Measurements from ENCODE around the gene CD79B.
"Not testable (repeated sequence)": the region's sequence is repeated elsewhere in the genome, so short reads cannot be mapped to it uniquely, and the experiment has no call there.

CD79B gene

DNA sequence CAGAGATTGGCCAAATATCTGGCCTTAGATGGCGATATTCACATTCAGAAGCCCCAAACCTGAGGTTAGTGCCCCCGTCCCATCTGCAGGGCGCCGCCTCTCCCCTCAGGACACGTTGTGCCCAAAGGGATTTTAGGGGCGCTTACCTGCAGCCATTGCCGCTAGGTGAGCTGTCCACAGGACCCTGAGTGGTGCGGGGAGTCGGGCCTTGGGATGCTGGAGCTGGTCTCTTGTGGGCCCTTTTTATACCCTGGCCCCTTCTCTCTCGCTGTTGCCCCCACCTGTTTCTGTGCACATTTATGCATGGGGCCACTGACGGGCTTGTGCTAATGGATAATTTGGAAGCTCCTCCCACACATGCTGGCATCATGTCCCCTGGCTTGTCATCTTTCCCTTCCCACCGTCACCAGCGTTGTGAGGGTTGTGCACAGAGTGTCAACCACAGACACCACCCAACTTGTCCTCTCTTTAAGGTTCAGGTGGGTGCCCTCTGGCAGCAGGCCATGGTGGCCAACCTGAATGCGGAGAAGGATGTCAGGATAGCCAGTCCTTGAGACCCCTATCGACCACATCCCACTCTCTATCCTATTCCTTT lies 21.0 kb downstream of the CD79B start, which contains the start of gene CSHL1:
Gene CSHL1 (minus strand): TSS at position 218 of the 595 bp plus-strand sequence. CDS start 62 bp downstream, at position 156.
- DNase-seq (ENCODE audit: low read depth in 2 of 2), result no peak

- DNase-seq (ENCODE audit: low read depth in 2 of 2), result no peak
Measured at GRCh38 chr17:63910096-63910495, 22.0 kb downstream of the CD79B start.

GRCh38 chr17:63909586-63909985 lies 22.5 kb downstream of the CD79B start:
- not testable (repeated sequence) for DNase-seq (ENCODE audit: low read depth in 2 of 2)

DNA sequence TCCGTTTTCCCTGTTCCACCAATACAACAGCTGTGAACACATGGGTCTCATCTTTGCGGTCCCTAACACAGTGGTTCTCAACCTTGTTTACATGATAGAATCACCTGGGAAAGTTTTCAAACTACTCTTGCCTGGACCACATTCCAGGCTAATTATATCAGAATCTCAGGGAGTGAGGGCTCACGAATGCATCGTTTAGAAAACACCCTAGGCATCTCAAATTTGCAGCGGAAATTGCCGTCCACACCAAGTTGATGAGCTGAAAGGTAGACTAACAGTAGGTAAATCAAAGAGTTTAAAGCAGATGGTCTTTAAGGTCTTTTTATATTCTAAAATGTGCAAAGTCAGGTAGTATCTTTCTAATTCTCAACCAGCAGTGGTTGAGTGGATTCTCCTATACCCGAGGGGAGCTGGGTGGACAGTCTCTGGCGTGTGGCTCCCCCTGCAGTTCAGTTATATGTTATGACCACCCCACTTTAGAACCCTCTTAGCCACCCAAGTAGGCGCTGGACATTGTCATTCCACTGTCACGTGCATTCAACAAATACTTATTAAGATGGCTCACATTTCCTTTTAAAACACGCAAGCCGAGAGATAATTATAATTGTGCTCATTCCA lies 24.9 kb downstream of the CD79B start:
- DNase-seq (ENCODE audit: low read depth in 2 of 2), result not testable (repeated sequence)

- DNase-seq (ENCODE audit: low read depth in 2 of 2), result not testable (repeated sequence)
Measured at GRCh38 chr17:63904796-63905195, 27.3 kb downstream of the CD79B start.

DNA sequence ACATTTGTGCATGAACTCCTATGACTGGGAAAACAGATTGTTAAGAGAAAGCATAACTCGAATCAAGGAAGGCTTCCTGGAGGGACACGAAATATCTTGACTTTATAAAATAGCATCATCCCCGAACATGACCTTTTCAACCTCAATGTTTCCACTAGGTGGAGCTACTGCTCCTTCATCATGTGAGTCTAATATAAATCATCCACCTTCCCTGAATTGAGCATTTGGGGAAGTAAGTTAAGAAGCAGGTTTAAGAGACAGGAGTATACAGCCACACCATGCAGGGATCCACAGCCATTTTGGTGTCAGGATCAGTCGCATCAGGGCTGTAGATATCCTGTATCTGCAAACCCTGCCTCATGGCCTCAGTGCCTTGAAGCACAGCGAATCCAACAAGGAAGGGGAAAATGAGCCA lies 28.3 kb downstream of the CD79B start:
- DNase-seq (ENCODE audit: low read depth in 2 of 2), result not testable (repeated sequence)

- not testable (repeated sequence) for DNase-seq (ENCODE audit: low read depth in 2 of 2)
Measured at GRCh38 chr17:63901971-63902370, 30.2 kb downstream of the CD79B start.

GRCh38 chr17:63898899-63899798 lies 33.0 kb downstream of the CD79B start:
- DNase-seq (ENCODE audit: low read depth in 2 of 2), result not testable (repeated sequence)

DNA sequence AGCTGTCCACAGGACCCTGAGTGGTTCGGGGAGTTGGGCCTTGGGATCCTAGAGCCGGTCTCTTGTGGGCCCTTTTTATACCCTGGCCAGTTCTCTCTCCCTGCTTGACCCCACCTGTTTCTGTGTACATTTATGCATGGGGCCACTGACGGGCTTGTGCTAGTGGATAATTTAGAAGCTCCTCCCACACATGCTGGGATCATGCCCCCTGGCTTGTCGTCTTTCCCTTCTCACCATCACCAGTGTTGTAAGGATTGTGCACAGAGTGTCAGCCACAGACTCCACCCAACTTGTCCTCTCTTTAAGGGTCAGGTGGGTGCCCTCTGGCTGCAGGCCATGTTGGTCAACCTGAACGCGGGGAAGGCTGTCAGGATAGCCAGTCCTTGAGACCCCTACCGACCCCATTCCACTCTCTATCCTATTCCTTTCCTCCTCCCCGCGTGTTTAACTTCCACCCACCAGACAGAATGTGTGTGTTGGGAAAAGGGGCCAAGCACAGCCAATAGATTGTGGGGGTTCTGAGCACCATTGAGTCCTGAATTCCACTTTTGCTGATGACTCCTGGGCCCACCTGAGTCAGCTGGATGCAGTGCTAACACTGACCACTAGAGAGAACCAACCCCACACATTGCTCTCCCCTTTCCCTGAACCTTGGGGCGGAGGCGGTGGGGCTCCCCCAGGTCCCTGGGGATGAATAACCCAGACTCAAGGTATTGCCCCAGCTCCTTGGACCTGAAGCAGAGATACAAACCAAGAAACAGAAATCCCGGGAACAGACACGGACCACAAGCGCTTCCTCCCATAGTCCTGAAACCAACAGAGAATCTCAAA lies 35.4 kb downstream of the CD79B start, which contains the start of gene CSH1:
Gene CSH1 (minus strand): TSS at position 51 of the 831 bp plus-strand sequence. CDS start 63 bp downstream, outside the sequence.
- DNase-seq (ENCODE audit: low read depth in 2 of 2), result not testable (repeated sequence)

GRCh38 chr17:63894821-63895220 lies 37.3 kb downstream of the CD79B start:
- DNase-seq (ENCODE audit: low read depth in 2 of 2), result not testable (repeated sequence)

DNA sequence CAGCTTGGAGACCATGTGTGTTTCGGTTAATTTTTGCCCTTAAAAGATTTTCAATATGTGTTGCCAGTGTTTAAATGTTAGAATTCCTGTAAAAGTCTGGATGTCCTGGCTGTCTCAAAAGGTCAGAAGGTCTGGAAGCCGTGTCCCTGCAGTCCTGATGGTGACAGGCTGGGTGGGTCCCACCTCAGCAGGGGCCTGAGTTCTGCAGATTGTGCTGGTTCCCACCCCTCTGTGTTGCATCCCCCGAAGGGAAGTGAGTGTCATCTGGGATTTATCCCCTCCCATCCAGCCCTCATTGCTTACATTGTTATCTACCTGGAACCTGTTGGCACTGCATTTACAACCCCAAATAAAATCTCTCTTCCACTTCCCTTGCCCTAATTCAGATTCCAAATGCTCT lies 38.1 kb downstream of the CD79B start:
- not testable (repeated sequence) for DNase-seq (ENCODE audit: low read depth in 2 of 2)

- not testable (repeated sequence) for DNase-seq (ENCODE audit: low read depth in 2 of 2)
Measured at GRCh38 chr17:63892316-63893037, 39.7 kb downstream of the CD79B start.

GRCh38 chr17:63889026-63889848 lies 42.9 kb downstream of the CD79B start:
- DNase-seq (ENCODE audit: low read depth in 2 of 2), result not testable (repeated sequence)

GRCh38 chr17:63885119-63885518 lies 47.0 kb downstream of the CD79B start:
- DNase-seq (ENCODE audit: low read depth in 2 of 2), result not testable (repeated sequence)

DNA sequence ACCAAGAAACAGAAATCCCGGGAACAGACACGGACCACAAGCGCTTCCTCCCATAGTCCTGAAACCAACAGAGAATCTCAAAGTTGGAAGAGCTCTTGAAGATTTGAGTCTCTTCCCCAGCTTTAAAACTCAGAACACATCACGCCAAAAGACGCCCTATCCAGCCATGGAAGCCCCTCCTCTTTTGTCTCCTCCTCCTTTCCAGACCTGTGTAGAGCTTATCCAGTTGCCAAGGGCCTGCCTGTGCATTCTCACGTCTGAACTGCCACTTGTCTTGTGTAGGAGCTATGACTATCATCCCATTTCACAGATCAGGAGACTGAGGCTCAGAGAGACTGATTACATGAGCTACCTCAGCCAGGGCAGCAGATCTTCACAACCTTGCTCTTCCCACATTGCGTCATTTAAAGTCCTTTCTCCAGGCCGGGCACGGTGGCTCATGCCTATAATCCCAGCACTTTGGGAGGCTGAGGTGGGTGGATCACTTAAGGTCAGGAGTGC lies 49.5 kb downstream of the CD79B start:
- DNase-seq (ENCODE audit: low read depth in 2 of 2), result not testable (repeated sequence)

DNA sequence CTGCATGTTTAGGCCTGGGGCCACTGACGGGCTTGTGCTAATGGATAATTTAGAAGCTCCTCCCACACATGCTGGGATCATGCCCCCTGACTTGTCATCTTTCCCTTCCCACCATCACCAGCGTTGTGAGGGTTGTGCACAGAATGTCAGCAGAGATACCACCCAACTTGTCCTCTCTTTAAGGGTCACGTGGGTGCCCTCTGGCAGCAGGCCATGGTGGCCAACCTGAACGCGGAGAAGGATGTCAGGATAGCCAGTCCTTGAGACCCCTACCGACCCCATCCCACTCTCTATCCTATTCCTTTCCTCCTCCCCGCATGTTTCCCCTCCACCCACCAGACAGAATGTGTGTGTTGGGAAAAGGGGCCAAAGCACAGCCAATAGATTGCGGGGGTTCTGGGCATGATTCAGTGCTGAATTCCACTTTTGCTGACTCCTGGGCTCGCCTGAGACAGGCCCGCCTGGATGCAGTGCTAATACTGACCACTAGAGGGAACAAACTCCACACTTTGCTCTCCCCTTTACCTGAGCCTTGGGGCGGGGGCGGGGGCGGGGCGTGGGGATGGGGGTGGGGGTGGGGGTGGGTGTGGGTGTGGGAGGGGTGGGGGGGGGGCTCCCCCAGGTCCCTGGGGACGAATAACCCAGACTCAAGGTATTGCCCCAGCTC lies 50.1 kb downstream of the CD79B start, which contains the start of gene GH2:
Gene GH2 (minus strand): TSS at position 10 of the 667 bp plus-strand sequence. CDS start 143 bp downstream, outside the sequence.
- peak; percentile 14 to 23 for DNase-seq (ENCODE audit: low read depth in 2 of 2)

DNA sequence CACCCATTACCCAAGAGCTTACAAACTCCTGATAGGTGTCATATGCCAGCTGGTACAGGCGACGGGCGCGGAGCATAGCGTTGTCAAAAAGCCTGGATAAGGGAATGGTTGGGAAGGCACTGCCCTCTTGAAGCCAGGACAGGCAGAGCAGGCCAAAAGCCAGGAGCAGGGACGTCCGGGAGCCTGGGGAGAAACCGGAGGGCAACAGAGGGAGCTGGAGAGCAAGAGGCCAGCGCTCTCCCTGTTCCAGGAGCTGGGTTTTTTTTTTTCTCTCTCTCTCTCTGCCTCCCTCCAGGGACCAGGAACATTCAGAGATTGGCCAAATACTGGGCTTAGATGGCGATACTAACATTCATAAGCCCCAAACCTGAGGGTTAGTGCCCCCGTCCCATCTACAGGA lies 50.8 kb downstream of the CD79B start:
- not testable (repeated sequence) for DNase-seq (ENCODE audit: low read depth in 2 of 2)

DNA sequence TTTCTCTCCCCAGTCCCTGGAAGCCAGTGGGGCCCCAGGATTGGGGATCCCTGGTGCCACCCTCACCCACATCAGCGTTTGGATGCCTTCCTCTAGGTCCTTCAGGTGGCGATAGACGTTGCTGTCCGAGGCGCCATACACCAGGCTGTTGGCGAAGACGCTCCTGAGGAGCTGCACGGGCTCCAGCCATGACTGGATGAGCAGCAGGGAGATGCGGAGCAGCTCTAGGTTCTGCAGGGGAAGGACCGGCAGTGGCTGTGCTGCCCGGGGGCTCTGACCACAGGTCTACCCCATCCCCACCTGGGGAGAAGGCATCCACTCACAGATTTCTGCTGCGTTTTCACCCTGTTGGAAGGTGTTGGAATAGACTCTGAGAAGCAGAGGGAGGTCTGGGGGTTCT lies 51.4 kb downstream of the CD79B start:
- DNase-seq (ENCODE audit: low read depth in 2 of 2), result no peak

All from stimulated activated CD8-positive, alpha-beta memory T cell treated with anti-CD3 and anti-CD28 coated beads, Interleukin-15, amount 100 ng/mL, for 4 hours (primary cell).